Upper lobe of left lung (tissue), 6 donors: ENCODE measurements around the gene CD80. TPM values are rescaled to one million over a fixed set of nuclear protein-coding genes. Genes with fewer than 3 reads are reported as not detected.
"Not testable (repeated sequence)": the region's sequence is repeated elsewhere in the genome, so short reads cannot be mapped to it uniquely, and the experiment has no call there.

ENCODE experiments used
- ATAC-seq, 2 donors: fragments of 200-7000 bp; cut with Tn5 transposase; one replicate each; pipeline ENCODE4 v1.9.1; 2022; ENCODE audit warnings: mild to moderate bottlenecking in 2 of 2, moderate library complexity in 2 of 2; ENCODE audit not compliant: low FRiP score in 2 of 2
- DNase-seq, 2 donors: peaks; one replicate each; pipeline ENCODE4 v3.0.0-alpha.2; 2019 to 2020
- H3K27ac ChIP-seq, 4 donors: fragments of 200-600 bp; sonication (generic); one replicate each; pipeline ENCODE4 v1.5.1; 2016 to 2019
- H3K27me3 ChIP-seq, 4 donors: fragments of 200-600 bp; sonication (generic); one replicate each; pipeline ENCODE4 v1.5.1; 2017 to 2019
- H3K36me3 ChIP-seq, 4 donors: fragments of 200-600 bp; sonication (generic); one replicate each; pipeline ENCODE4 v1.5.1; 2016 to 2019
- H3K4me1 ChIP-seq, 4 donors: fragments of 200-600 bp; sonication (generic); one replicate each; pipeline ENCODE4 v1.5.1; 2018 to 2019
- H3K4me3 ChIP-seq, 4 donors: fragments of 200-600 bp; sonication (generic); one replicate each; pipeline ENCODE4 v1.5.1; 2017 to 2019; ENCODE audit warnings: mild to moderate bottlenecking in 2 of 4, moderate library complexity in 1 of 4
- H3K9me3 ChIP-seq, 4 donors: fragments of 200-600 bp; sonication (generic); one replicate each; pipeline ENCODE4 v1.5.1; 2018 to 2019
- CTCF ChIP-seq, 6 experiments: fragments of 450-650 bp in 4 of 6; fragments of 200-600 bp in 2 of 6; sonication (generic) in 2 of 6; IDR thresholded peaks; one replicate each; pipeline ENCODE4 v1.5.1; 2016 to 2019; ENCODE audit warnings: antibody characterized with exemption in 6 of 6
- EP300 ChIP-seq, 4 donors: sonication (generic); formaldehyde crosslinking; IDR thresholded peaks; one replicate each; pipeline ENCODE4 v1.5.1; 2017; ENCODE audit warnings: antibody characterized with exemption in 4 of 4, control low read depth in 2 of 4
- POLR2A ChIP-seq, 4 donors: fragments of 450-650 bp; IDR thresholded peaks; one replicate each; pipeline ENCODE4 v1.5.1; 2016 to 2017; ENCODE audit warnings: antibody characterized with exemption in 4 of 4, mild to moderate bottlenecking in 2 of 4
- POLR2AphosphoS5 ChIP-seq, 2 donors: sonication (generic); formaldehyde crosslinking; IDR thresholded peaks; one replicate each; pipeline ENCODE4 v1.5.1; 2017; ENCODE audit warnings: antibody characterized with exemption in 2 of 2
- WGBS, 2 donors: methylation state at CpG; one replicate each; pipeline ENCODE4 v1.1.5; 2017 to 2018; 5-methylcytosine and 5-hydroxymethylcytosine counted together
- total RNA-seq, 6 donors: library from RNA; depleted of rRNA in 4 of 6; stranded (reverse); fragments of >200 nt in 4 of 6; gene quantifications; one replicate each; pipeline versions ENCODE4 v1.1.0 to v1.2.1, GENCODE V29; 2016 to 2021
- donor health status: DM: no; HTN: no; CAD: no; lungs with moderate emphysema.
- donor health status: DM: no; HTN: yes; CAD: no; lungs with severe emphysema.

The CD80 gene
- total RNA-seq, 6 donors from 2014 or later: 5.8 to 26.4 (median 8.7) TPM

GRCh38 chr3:119555309-119555735 lies 4.1 kb downstream of the CD80 start:
- peaks cover 0 to 12% (median 7%) of the 10 kb centered on the region in 4 donors for H3K4me1 ChIP-seq
- DNase-seq: peak in 1 of 2 donors; percentile 53
- no peak overlapping the region for H3K27ac ChIP-seq
- no peaks in the 10 kb centered on the region for H3K27me3 ChIP-seq
- TF ChIP-seq POLR2A (IDR thresholded peaks at IDR 0.05) (no peak), EP300 (IDR thresholded peaks at IDR 0.05) (no peak), POLR2AphosphoS5 (IDR thresholded peaks at IDR 0.05) (no peak), CTCF (IDR thresholded peaks at IDR 0.05) (no peak)
- H3K9me3 ChIP-seq: no peaks in the 10 kb centered on the region
- H3K36me3 ChIP-seq: no peaks in the 10 kb centered on the region
- H3K4me3 ChIP-seq: no peak overlapping the region
- 33 to 40% methylated on average over 4 of the region's 4 CpGs for whole genome bisulfite sequencing, 2 donors
- peak in 1 of 2 donors; percentile 58 for ATAC-seq

GRCh38 chr3:119553823-119554415 lies 5.5 kb downstream of the CD80 start:
- Histone ChIP-seq H3K4me3 (no peak overlapping the region), H3K4me1 (peaks cover 0 to 12% (median 7%) of the 10 kb centered on the region in 4 donors), H3K27me3 (no peaks in the 10 kb centered on the region), H3K9me3 (no peaks in the 10 kb centered on the region), H3K36me3 (no peaks in the 10 kb centered on the region), H3K27ac (no peak overlapping the region)
- TF ChIP-seq EP300 (IDR thresholded peaks at IDR 0.05): no peak
- no peak for TF ChIP-seq POLR2AphosphoS5 (IDR thresholded peaks at IDR 0.05)
- TF ChIP-seq CTCF (IDR thresholded peaks at IDR 0.05): no peak
- TF ChIP-seq POLR2A (IDR thresholded peaks at IDR 0.05): no peak
- WGBS, 2 donors: 63% methylated on average over 5 of the region's 5 CpGs
- DNase-seq (no peak), ATAC-seq (no peak)

- peaks cover 0 to 12% (median 7%) of the 10 kb centered on the region in 4 donors for H3K4me1 ChIP-seq
- WGBS, 2 donors: 94 to 96% methylated on average over 6 of the region's 6 CpGs
- not testable (repeated sequence) for H3K4me3 ChIP-seq, H3K36me3 ChIP-seq, H3K27me3 ChIP-seq, H3K9me3 ChIP-seq, DNase-seq, ATAC-seq, H3K27ac ChIP-seq
These were observed 6.5 kb downstream of the CD80 start for GRCh38 chr3:119552928-119553327.

GRCh38 chr3:119551598-119551997 lies 7.8 kb downstream of the CD80 start:
- 93 to 94% methylated on average over 4 to 5 of the region's 5 CpGs for WGBS, 2 donors
- no peaks in the 10 kb centered on the region for H3K36me3 ChIP-seq
- H3K9me3 ChIP-seq: no peaks in the 10 kb centered on the region
- H3K4me1 ChIP-seq: peaks cover 0 to 10% (median 7%) of the 10 kb centered on the region in 4 donors
- no peak overlapping the region for H3K27ac ChIP-seq
- no peak for TF ChIP-seq EP300 (IDR thresholded peaks at IDR 0.05)
- TF ChIP-seq POLR2AphosphoS5 (IDR thresholded peaks at IDR 0.05): no peak
- no peak for TF ChIP-seq POLR2A (IDR thresholded peaks at IDR 0.05)
- no peak for TF ChIP-seq CTCF (IDR thresholded peaks at IDR 0.05)
- no peak for ATAC-seq
- no peaks in the 10 kb centered on the region for H3K27me3 ChIP-seq
- DNase-seq: no peak
- H3K4me3 ChIP-seq: no peak overlapping the region

- Histone ChIP-seq H3K4me1 (peaks cover 0 to 4% (median 2%) of the 10 kb centered on the region in 4 donors), H3K4me3 (no peak overlapping the region), H3K27me3 (no peaks in the 10 kb centered on the region), H3K36me3 (no peaks in the 10 kb centered on the region), H3K9me3 (no peaks in the 10 kb centered on the region), H3K27ac (no peak overlapping the region)
- ATAC-seq: no peak
- 91 to 97% methylated on average over 9 of the region's 9 CpGs for WGBS, 2 donors
- no peak for TF ChIP-seq POLR2A (IDR thresholded peaks at IDR 0.05)
- no peak for TF ChIP-seq POLR2AphosphoS5 (IDR thresholded peaks at IDR 0.05)
- TF ChIP-seq CTCF (IDR thresholded peaks at IDR 0.05): no peak
- TF ChIP-seq EP300 (IDR thresholded peaks at IDR 0.05): no peak
- DNase-seq: no peak
These were observed 9.1 kb downstream of the CD80 start for GRCh38 chr3:119550192-119550910.
